Vagina (tissue), 2 donors: ENCODE data around the gene NDUFAF4.

ENCODE experiments used
- POLR2A ChIP-seq, 2 donors: fragments of 450-650 bp; IDR thresholded peaks; one replicate each; pipeline ENCODE4 v1.6.1; 2017; ENCODE audit warnings: antibody characterized with exemption in 2 of 2, mild to moderate bottlenecking in 2 of 2, moderate library complexity in 2 of 2
- POLR2AphosphoS5 ChIP-seq, 2 donors: sonication (generic); formaldehyde crosslinking; IDR thresholded peaks; one replicate each; pipeline ENCODE4 v1.9.0; 2017; ENCODE audit warnings: antibody characterized with exemption in 2 of 2, mild to moderate bottlenecking in 2 of 2, low read depth in 1 of 2; ENCODE audit not compliant: insufficient read depth in 1 of 2
- TF ChIP-seq, protein P1 (sequence below), 3 experiments: fragments of 450-650 bp in 2 of 3; fragments of 200-600 bp in 1 of 3; sonication (generic) in 1 of 3; IDR thresholded peaks; one replicate each; pipeline ENCODE4 v1.5.1; 2017 to 2019; ENCODE audit warnings: antibody characterized with exemption in 3 of 3, mild to moderate bottlenecking in 2 of 3, moderate library complexity in 2 of 3

DNA sequence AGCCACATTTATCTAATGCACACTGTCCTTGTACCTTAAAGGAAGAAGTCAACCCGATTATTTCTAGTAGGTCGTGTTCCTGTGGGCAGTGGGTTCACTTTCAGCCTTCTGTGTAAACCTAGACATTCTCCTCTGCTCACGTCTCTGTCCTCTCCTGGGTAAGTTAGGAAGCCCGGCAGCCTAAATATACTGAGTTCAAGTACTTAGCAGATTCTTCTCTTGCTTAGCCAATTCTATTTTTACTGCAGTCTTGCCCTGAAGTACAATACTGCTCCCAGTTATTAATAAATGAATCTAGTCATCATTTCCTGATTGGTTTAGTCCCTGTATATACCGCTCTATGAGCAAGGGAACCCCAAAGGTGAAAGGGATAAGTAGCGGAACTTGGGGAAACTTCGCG is 45.8 kb downstream of the NDUFAF4 start:
- TF ChIP-seq, protein P1, sequence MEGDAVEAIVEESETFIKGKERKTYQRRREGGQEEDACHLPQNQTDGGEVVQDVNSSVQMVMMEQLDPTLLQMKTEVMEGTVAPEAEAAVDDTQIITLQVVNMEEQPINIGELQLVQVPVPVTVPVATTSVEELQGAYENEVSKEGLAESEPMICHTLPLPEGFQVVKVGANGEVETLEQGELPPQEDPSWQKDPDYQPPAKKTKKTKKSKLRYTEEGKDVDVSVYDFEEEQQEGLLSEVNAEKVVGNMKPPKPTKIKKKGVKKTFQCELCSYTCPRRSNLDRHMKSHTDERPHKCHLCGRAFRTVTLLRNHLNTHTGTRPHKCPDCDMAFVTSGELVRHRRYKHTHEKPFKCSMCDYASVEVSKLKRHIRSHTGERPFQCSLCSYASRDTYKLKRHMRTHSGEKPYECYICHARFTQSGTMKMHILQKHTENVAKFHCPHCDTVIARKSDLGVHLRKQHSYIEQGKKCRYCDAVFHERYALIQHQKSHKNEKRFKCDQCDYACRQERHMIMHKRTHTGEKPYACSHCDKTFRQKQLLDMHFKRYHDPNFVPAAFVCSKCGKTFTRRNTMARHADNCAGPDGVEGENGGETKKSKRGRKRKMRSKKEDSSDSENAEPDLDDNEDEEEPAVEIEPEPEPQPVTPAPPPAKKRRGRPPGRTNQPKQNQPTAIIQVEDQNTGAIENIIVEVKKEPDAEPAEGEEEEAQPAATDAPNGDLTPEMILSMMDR (IDR thresholded peaks at IDR 0.05): no peak
- TF ChIP-seq POLR2AphosphoS5 (IDR thresholded peaks at IDR 0.05; ENCODE audit: insufficient read depth in 1 of 2, low read depth in 1 of 2): no peak
- no peak for TF ChIP-seq POLR2A (IDR thresholded peaks at IDR 0.05)
